Fibroblast of lung (primary cell): ENCODE results near the gene TRRAP. TPM values are rescaled to one million over a fixed set of nuclear protein-coding genes. Genes with fewer than 3 reads are reported as not detected.

Experiments used
- DNase-seq, 2 donors: peaks; one replicate each; pipeline versions ENCODE4 v3.0.0 to v3.0.0-alpha.2; 2010; ENCODE audit warnings: low read depth in 2 of 2
- H2AFZ ChIP-seq: 2 replicates; pipeline ENCODE4 v1.5.1; 2012; ENCODE audit warnings: low read length, control low read depth, inconsistent platforms
- H3K27ac ChIP-seq: 2 replicates; pipeline ENCODE4 v1.5.1; 2011; ENCODE audit warnings: low read length, control low read depth; ENCODE audit not compliant: insufficient read depth
- H3K27me3 ChIP-seq: 2 replicates; pipeline ENCODE4 v1.5.1; 2011; ENCODE audit warnings: mild to moderate bottlenecking, low read length; ENCODE audit not compliant: control insufficient read depth, insufficient read depth
- H3K36me3 ChIP-seq: 2 replicates; pipeline ENCODE4 v1.5.1; 2011; ENCODE audit warnings: low read length; ENCODE audit not compliant: control insufficient read depth, insufficient read depth
- H3K4me1 ChIP-seq: 2 replicates; pipeline ENCODE4 v1.5.1; 2011; ENCODE audit warnings: low read length; ENCODE audit not compliant: control insufficient read depth, insufficient read depth; ENCODE audit errors: extremely low read depth
- H3K4me2 ChIP-seq: 2 replicates; pipeline ENCODE4 v1.5.1; 2011; ENCODE audit warnings: low read length, control low read depth; ENCODE audit not compliant: insufficient read depth; ENCODE audit errors: extremely low read depth
- H3K4me3 ChIP-seq, 4 experiments: fragments of 200-600 bp in 1 of 4; sonication (generic) in 1 of 4; replicated peaks in 1 of 4; 2 replicates each; pipeline ENCODE4 v1.5.1; 2011 to 2016; ENCODE audit warnings: low read length in 4 of 4, low read depth in 3 of 4, mild to moderate bottlenecking in 3 of 4, control low read depth in 2 of 4, inconsistent platforms in 1 of 4, mixed read lengths in 1 of 4; ENCODE audit not compliant: insufficient read depth in 1 of 4; ENCODE audit errors: control extremely low read depth in 1 of 4
- H3K79me2 ChIP-seq: 2 replicates; pipeline ENCODE4 v1.5.1; 2012; ENCODE audit warnings: mild to moderate bottlenecking, low read length, inconsistent platforms; ENCODE audit not compliant: control insufficient read depth, insufficient read depth
- H3K9ac ChIP-seq: 2 replicates; pipeline ENCODE4 v1.5.1; 2011; ENCODE audit warnings: mild to moderate bottlenecking, low read length, control low read depth; ENCODE audit not compliant: insufficient read depth
- H3K9me3 ChIP-seq: 2 replicates; pipeline ENCODE4 v1.5.1; 2012; ENCODE audit warnings: low read depth, low read length; ENCODE audit not compliant: control insufficient read depth, insufficient read depth
- H4K20me1 ChIP-seq: 2 replicates; pipeline ENCODE4 v1.5.1; 2011; ENCODE audit warnings: low read length; ENCODE audit not compliant: control insufficient read depth, insufficient read depth; ENCODE audit errors: extremely low read depth
- CTCF ChIP-seq, 2 donors: IDR thresholded peaks in 1 of 2; conservative IDR thresholded peaks in 1 of 2; 1 replicate in 1 of 2; 2 replicates in 1 of 2; pipeline ENCODE4 v1.5.1; 2011 to 2012; ENCODE audit warnings: low read length in 2 of 2, control low read depth in 1 of 2, inconsistent platforms in 1 of 2, low read depth in 1 of 2, mild to moderate bottlenecking in 1 of 2
- EZH2 ChIP-seq: IDR thresholded peaks from 2 replicates; pipeline ENCODE4 v1.5.1; 2012; ENCODE audit warnings: low read length, control low read depth, mild to moderate bottlenecking; ENCODE audit errors: missing control alignments
- polyA plus RNA-seq, 2 donors: library from polyadenylated mRNA; depleted of rRNA in 1 of 2; stranded (reverse) in 1 of 2; unstranded in 1 of 2; fragments of >200 nt; gene quantifications; 2 replicates each; pipeline ENCODE4 v1.2.1, GENCODE V29; 2011 to 2012; ENCODE audit warnings: missing spikeins in 1 of 2
- total RNA-seq: library from RNA; depleted of rRNA; stranded (reverse); fragments of >200 nt; gene quantifications from 2 replicates; pipeline ENCODE4 v1.2.1, GENCODE V29; 2014

TRRAP gene
- total and polyA plus RNA-seq, 2 donors (not counting 1 experiment from before 2014, with no cell fraction given), result 11.3 to 20.6 TPM

- peaks cover 5% of the 10 kb centered on the region for H3K4me1 ChIP-seq
- no peak for DNase-seq
- no peak overlapping the region for H2AFZ ChIP-seq
- no peaks in the 10 kb centered on the region for H4K20me1 ChIP-seq
- H3K27me3 ChIP-seq, result no peaks in the 10 kb centered on the region
- H3K36me3 ChIP-seq, result peaks cover 9% of the 10 kb centered on the region
- no peak overlapping the region for H3K27ac ChIP-seq
- no peak overlapping the region for H3K9ac ChIP-seq
- TF ChIP-seq CTCF (conservative IDR thresholded peaks at IDR 0.05 in 1 of 2, IDR thresholded peaks at IDR 0.05 in 1 of 2; ENCODE audit: low read depth in 1 of 2, low read length in 2 of 2), result no peak
- no peak for TF ChIP-seq EZH2
- no peak overlapping the region for H3K4me3 ChIP-seq
- H3K79me2 ChIP-seq, result peaks cover 33% of the 10 kb centered on the region
- no peak overlapping the region for H3K4me2 ChIP-seq
- no peaks in the 10 kb centered on the region for H3K9me3 ChIP-seq
These were observed 2.2 kb downstream of the TRRAP start for GRCh38 chr7:98880485-98880884.

GRCh38 chr7:98881561-98882315 lies 3.4 kb downstream of the TRRAP start:
- DNase-seq, result no peak
- Histone ChIP-seq H3K4me2 (no peak overlapping the region), H4K20me1 (no peaks in the 10 kb centered on the region), H3K4me3 (no peak overlapping the region), H2AFZ (no peak overlapping the region), H3K36me3 (peaks cover 9% of the 10 kb centered on the region), H3K79me2 (peaks cover 33% of the 10 kb centered on the region), H3K27ac (no peak overlapping the region), H3K9ac (no peak overlapping the region), H3K4me1 (peaks cover 5% of the 10 kb centered on the region), H3K9me3 (no peaks in the 10 kb centered on the region), H3K27me3 (no peaks in the 10 kb centered on the region)
- TF ChIP-seq CTCF (conservative IDR thresholded peaks at IDR 0.05 in 1 of 2, IDR thresholded peaks at IDR 0.05 in 1 of 2; ENCODE audit: low read depth in 1 of 2, low read length in 2 of 2) (no peak), EZH2 (no peak)

GRCh38 chr7:98884416-98884815 lies 6.1 kb downstream of the TRRAP start:
- Histone ChIP-seq H2AFZ (no peak overlapping the region), H3K9ac (no peak overlapping the region), H4K20me1 (no peaks in the 10 kb centered on the region), H3K4me1 (peaks cover 5% of the 10 kb centered on the region), H3K27ac (no peak overlapping the region), H3K4me2 (no peak overlapping the region), H3K36me3 (peaks cover 12% of the 10 kb centered on the region), H3K9me3 (no peaks in the 10 kb centered on the region), H3K27me3 (no peaks in the 10 kb centered on the region), H3K79me2 (peaks cover 24% of the 10 kb centered on the region), H3K4me3 (no peak overlapping the region)
- DNase-seq, result no peak
- no peak for TF ChIP-seq CTCF (conservative IDR thresholded peaks at IDR 0.05 in 1 of 2, IDR thresholded peaks at IDR 0.05 in 1 of 2; ENCODE audit: low read depth in 1 of 2, low read length in 2 of 2)
- TF ChIP-seq EZH2, result no peak
